ENCODE data around the gene TREM1.

TREM1 gene

DNA sequence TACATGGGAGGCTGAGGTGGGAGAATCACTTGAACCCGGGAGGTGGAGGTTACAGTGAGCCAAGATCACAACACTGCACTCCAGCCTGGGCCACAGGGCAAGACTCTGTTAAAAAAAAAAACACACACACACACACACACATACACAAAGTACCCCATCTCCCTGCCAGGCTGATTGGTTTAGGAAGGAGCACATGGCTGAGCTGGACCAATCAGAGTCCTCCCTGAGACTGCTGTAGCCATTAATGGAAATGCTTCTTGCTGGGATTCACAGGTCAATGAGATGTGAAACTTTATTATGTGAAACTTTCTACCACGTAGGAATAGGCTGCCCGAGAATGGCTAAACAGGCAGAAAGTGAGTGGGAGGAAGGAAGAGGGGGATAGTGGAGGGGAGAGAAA, 2.9 kb downstream of the TREM1 start:
- 0 out of 2 replicates have a peak, but pooled peaks cover 1% of the 10 kb centered on the region for H3K27me3 ChIP-seq (ENCODE audit: insufficient read depth, low read length)
- TF ChIP-seq EZH2 (IDR thresholded peaks at IDR 0.05; ENCODE audit: borderline replicate concordance, low read length), result no peak
- TF ChIP-seq, protein P1, sequence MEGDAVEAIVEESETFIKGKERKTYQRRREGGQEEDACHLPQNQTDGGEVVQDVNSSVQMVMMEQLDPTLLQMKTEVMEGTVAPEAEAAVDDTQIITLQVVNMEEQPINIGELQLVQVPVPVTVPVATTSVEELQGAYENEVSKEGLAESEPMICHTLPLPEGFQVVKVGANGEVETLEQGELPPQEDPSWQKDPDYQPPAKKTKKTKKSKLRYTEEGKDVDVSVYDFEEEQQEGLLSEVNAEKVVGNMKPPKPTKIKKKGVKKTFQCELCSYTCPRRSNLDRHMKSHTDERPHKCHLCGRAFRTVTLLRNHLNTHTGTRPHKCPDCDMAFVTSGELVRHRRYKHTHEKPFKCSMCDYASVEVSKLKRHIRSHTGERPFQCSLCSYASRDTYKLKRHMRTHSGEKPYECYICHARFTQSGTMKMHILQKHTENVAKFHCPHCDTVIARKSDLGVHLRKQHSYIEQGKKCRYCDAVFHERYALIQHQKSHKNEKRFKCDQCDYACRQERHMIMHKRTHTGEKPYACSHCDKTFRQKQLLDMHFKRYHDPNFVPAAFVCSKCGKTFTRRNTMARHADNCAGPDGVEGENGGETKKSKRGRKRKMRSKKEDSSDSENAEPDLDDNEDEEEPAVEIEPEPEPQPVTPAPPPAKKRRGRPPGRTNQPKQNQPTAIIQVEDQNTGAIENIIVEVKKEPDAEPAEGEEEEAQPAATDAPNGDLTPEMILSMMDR (IDR thresholded peaks at IDR 0.05; ENCODE audit: low read length), result no peak
- H3K4me2 ChIP-seq (ENCODE audit: low read length), result no peak overlapping the region
- H3K9me2 ChIP-seq (ENCODE audit: low read depth, low read length), result no peaks in the 10 kb centered on the region
- no peak overlapping the region for H3K4me3 ChIP-seq (ENCODE audit: low read depth, low read length, poor library complexity, severe bottlenecking)
- no peak overlapping the region for H3K9ac ChIP-seq (ENCODE audit: low read length)
- H3K4me1 ChIP-seq (ENCODE audit: insufficient read depth, low read length, severe bottlenecking), result no peaks in the 10 kb centered on the region
- H3K27ac ChIP-seq (ENCODE audit: low read depth, low read length, poor library complexity, severe bottlenecking), result no peak overlapping the region
- H3K79me2 ChIP-seq (ENCODE audit: insufficient read depth, low read length), result no peaks in the 10 kb centered on the region
- no peaks in the 10 kb centered on the region for H3K9me3 ChIP-seq (ENCODE audit: low read length)
- no peaks in the 10 kb centered on the region for H3K36me3 ChIP-seq (ENCODE audit: insufficient read depth, low read length)
- no peaks in the 10 kb centered on the region for H4K20me1 ChIP-seq (ENCODE audit: insufficient read depth, low read length)
- no peaks in the 10 kb centered on the region for H3F3A ChIP-seq (ENCODE audit: insufficient read depth, low read length)
- H2AFZ ChIP-seq (ENCODE audit: low read length), result no peak overlapping the region

DNA sequence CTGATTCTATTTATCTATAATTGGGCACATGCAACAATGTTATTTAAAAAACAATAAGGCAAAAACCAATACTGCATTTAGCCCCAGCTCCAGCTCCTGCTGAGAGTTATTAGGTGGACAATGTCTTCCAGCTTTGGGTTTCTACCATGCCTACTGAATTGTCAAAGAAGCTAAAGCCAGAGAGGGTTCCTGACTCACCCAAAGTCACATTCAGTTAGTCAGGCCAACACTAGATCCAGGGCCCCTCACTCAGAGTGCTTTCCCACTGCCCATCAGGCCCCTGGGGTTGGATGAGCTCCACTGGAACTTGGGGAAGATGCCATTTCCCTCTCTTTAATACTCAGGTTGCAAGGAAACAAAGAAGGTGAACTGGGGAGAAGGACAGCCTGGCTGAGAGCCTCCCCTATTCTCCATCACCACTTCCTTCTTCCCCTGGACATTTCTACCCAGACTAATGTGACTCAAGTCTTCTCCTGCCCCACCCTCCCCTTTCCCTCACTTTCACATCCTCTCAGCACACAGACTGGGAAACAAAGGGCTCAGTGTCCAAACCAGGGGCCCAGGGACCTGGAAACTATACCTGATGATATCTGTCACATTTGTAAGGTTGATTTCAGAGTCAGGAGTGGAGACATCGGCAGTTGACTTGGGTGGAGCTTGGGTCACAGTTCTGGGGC, 6.0 kb downstream of the TREM1 start:
- no peak overlapping the region for H3K9ac ChIP-seq (ENCODE audit: low read length)
- no peaks in the 10 kb centered on the region for H3K4me1 ChIP-seq (ENCODE audit: insufficient read depth, low read length, severe bottlenecking)
- no peak overlapping the region for H2AFZ ChIP-seq (ENCODE audit: low read length)
- H3K79me2 ChIP-seq (ENCODE audit: insufficient read depth, low read length), result no peaks in the 10 kb centered on the region
- no peak overlapping the region for H3K4me2 ChIP-seq (ENCODE audit: low read length)
- H3K27ac ChIP-seq (ENCODE audit: low read depth, low read length, poor library complexity, severe bottlenecking), result no peak overlapping the region
- H3K9me2 ChIP-seq (ENCODE audit: low read depth, low read length), result no peaks in the 10 kb centered on the region
- H3K9me3 ChIP-seq (ENCODE audit: low read length), result no peaks in the 10 kb centered on the region
- H3F3A ChIP-seq (ENCODE audit: insufficient read depth, low read length), result no peaks in the 10 kb centered on the region
- no peaks in the 10 kb centered on the region for H3K36me3 ChIP-seq (ENCODE audit: insufficient read depth, low read length)
- no peak overlapping the region for H3K4me3 ChIP-seq (ENCODE audit: low read depth, low read length, poor library complexity, severe bottlenecking)
- H3K27me3 ChIP-seq (ENCODE audit: insufficient read depth, low read length), result no peaks in the 10 kb centered on the region
- no peaks in the 10 kb centered on the region for H4K20me1 ChIP-seq (ENCODE audit: insufficient read depth, low read length)
- TF ChIP-seq, protein P1 (IDR thresholded peaks at IDR 0.05; ENCODE audit: low read length), result no peak
- no peak for TF ChIP-seq EZH2 (IDR thresholded peaks at IDR 0.05; ENCODE audit: borderline replicate concordance, low read length)

DNA sequence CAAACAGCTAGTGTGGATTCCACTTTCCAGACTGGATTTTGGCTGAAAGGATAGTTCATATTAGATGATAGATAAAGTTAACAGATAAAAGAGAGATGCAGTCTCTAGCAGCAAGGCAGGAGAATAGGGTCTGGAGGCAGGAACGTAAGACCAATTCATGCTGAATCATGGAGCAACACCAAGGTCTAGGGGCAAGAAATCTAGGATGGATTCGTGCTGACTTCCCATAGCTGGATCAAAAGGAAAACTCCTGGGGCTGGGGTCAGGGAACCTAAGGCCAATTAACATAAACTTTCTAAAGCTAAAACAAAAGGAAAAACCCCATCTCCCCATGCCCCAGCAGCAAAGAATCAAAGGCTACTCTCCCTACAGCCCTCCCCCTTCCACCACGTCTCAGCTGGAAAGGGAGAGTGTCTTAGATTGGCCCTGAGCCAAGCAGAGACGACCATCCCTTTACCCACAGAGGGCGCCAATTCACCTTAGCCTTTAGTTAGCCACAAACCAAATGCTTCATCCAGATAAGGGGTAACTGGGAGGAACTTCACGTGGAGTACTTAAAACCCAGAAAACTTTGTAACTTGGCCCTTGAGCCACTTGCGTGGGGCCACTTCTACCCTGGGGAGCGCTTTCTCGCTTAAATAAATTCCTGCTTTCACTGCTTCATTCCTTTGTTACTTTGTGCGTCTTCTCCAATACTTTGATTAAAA, 7.6 kb downstream of the TREM1 start:
- Histone ChIP-seq H3K4me1 (ENCODE audit: insufficient read depth, low read length, severe bottlenecking) (no peaks in the 10 kb centered on the region), H2AFZ (ENCODE audit: low read length) (no peak overlapping the region), H3K36me3 (ENCODE audit: insufficient read depth, low read length) (no peaks in the 10 kb centered on the region), H3K9me2 (ENCODE audit: low read depth, low read length) (no peaks in the 10 kb centered on the region), H4K20me1 (ENCODE audit: insufficient read depth, low read length) (no peaks in the 10 kb centered on the region), H3K4me2 (ENCODE audit: low read length) (no peak overlapping the region), H3F3A (ENCODE audit: insufficient read depth, low read length) (no peaks in the 10 kb centered on the region), H3K4me3 (ENCODE audit: low read depth, low read length, poor library complexity, severe bottlenecking) (no peak overlapping the region), H3K27ac (ENCODE audit: low read depth, low read length, poor library complexity, severe bottlenecking) (no peak overlapping the region), H3K9ac (ENCODE audit: low read length) (no peak overlapping the region), H3K9me3 (ENCODE audit: low read length) (no peaks in the 10 kb centered on the region), H3K27me3 (ENCODE audit: insufficient read depth, low read length) (no peaks in the 10 kb centered on the region), H3K79me2 (ENCODE audit: insufficient read depth, low read length) (no peaks in the 10 kb centered on the region)
- no peak for TF ChIP-seq EZH2 (IDR thresholded peaks at IDR 0.05; ENCODE audit: borderline replicate concordance, low read length)
- TF ChIP-seq, protein P1 (IDR thresholded peaks at IDR 0.05; ENCODE audit: low read length), result peak; percentile 62; the same call in 1 of the 2 replicates

Data from OCI-LY1 (cell line).